Lower leg skin (tissue), 3 donors: ENCODE results near the gene KBTBD4.

ENCODE experiments used
- CTCF ChIP-seq, 3 donors: fragments of 450-650 bp; IDR thresholded peaks; one replicate each; pipeline ENCODE4 v1.5.1; 2016; ENCODE audit warnings: antibody characterized with exemption in 3 of 3, mild to moderate bottlenecking in 3 of 3, moderate library complexity in 2 of 3
- POLR2A ChIP-seq, 2 donors: fragments of 450-650 bp; IDR thresholded peaks; one replicate each; pipeline ENCODE4 v1.6.1; 2016 to 2017; ENCODE audit warnings: antibody characterized with exemption in 2 of 2, mild to moderate bottlenecking in 1 of 2, moderate library complexity in 1 of 2

GRCh38 chr11:47616726-47617416 lies 38.1 kb upstream of the KBTBD4 start:
- TF ChIP-seq CTCF (IDR thresholded peaks at IDR 0.05): peak in 1 of 3 donors; percentile 35
- no peak for TF ChIP-seq POLR2A (IDR thresholded peaks at IDR 0.05)
